HG03565 (cell line): ENCODE data around the gene BCL2L11.

Experiments
- ATAC-seq: cut with Tn5 transposase; IDR thresholded peaks from one replicate; pipeline ENCODE4 v1.9.1; 2021; ENCODE audit warnings: mild to moderate bottlenecking, moderate library complexity; ENCODE audit not compliant: unreplicated experiment

BCL2L11 gene

DNA sequence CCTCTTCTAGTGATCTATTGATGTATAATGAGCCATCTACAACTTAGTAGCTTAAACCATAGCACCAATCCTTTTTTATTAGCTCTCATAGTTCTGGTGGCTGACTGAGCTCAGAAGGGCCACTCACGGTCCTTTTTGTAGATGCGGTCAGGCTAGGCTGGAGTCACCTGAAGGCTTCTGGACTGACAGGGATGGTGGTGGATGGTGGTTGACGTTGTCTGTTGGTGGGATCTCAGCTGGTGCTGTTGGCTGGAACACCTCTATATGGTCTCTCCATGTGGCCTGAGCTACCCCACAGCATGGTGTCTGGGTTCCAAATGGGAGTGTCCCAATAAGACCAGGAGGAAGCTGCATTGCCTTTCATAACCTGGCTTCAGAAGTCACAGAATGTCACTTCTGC lies 68.0 kb downstream of the BCL2L11 start:
- ATAC-seq = no peak

DNA sequence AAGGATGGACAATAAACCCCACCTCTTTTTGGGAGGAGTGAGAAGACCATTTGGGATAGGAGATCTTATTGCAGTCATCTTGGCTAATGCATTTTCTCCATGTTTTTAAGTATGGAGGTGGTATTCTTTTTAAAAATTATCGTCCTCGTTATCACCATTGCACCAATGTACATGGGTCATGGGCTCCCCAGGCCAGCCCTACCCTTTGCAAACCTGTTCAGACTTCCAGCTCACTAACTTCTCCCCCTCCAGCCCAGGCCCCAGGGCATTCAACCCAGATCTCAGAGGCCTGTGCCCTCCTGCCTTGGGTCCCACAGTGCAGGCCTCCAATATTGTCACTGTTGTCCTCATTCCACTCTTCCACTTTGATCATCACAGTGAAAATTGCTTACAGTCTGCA lies 68.4 kb downstream of the BCL2L11 start:
- ATAC-seq = no peak

DNA sequence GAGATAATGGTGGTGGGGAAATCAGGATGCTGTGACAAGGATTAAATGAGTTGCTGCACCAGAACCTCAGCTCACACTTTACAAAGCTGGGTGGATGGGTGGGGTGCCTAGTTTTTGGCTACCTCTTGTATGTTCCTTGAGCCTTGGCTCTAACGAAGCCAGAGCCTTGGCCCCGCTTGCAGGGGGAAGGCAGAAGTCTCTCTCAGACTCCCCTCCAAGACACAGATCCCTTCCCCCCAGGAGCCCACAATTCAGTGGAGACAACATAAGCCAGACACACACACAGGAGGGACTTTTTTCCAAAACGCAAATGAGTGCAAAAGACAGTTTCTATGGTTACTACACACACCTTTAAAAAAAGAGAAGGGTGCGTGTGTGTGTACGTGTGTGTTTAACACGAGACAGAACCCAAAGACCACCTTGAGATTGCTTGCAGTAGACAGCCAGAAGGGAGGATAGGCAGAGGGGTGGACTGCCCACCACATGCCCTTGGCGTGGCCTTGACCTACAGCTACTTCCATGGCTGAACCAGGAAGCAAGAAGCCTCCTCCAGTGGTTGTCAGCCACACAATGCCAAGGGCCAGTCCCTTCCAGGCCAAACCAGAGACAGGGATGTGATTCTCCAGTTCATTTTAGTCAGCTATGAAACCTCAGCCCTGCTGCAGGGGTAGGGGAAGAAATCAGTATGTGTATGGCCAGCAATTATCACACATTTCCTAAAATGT lies 70.3 kb downstream of the BCL2L11 start:
- no peak for ATAC-seq

DNA sequence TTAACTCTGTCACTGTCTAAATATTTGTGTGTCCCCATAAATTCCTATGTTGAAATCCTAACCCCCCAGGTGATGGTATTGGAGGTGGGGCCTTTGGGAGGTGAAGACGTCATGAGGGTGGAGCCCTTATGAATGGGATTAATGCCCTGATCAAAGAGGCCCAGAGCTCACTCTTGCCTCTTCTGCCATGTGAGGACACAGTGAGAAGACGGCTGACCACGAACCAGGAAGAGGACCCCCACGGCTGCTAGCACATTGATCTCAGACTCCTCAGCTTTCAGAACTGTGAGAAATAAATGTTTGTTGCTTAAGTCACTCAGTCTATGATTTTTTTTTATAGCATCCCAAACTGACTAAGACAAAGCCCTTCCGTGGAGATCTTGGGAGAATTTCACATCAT lies 71.2 kb downstream of the BCL2L11 start:
- ATAC-seq = no peak

DNA sequence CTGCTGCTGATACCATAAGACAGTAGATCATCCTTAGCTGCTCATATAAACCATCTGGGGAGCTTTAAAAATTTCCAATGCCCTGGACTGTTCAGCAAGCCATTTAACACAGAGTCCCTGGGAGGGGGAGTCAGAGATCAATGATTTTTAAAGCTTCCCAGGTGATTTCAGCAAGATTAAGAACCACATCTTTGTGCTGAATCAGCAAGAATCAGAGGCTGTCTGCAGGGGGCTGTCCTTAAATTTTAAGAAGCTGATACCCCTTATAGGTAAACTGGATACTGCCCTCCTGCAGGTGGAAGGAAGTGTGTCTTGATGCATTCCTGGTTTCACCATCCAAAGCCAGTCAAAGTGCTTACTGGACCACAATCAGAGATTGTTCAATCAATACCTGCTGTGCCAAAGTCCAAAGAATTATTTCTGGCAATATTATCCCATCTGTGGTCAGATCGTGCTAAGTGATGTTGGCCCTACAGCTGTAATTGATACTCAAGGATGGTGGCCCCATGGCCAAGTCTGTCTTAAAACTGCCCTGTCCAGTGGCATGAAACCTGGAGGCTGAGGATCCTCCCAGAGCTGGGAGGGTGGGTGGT lies 72.2 kb downstream of the BCL2L11 start:
- ATAC-seq = no peak

DNA sequence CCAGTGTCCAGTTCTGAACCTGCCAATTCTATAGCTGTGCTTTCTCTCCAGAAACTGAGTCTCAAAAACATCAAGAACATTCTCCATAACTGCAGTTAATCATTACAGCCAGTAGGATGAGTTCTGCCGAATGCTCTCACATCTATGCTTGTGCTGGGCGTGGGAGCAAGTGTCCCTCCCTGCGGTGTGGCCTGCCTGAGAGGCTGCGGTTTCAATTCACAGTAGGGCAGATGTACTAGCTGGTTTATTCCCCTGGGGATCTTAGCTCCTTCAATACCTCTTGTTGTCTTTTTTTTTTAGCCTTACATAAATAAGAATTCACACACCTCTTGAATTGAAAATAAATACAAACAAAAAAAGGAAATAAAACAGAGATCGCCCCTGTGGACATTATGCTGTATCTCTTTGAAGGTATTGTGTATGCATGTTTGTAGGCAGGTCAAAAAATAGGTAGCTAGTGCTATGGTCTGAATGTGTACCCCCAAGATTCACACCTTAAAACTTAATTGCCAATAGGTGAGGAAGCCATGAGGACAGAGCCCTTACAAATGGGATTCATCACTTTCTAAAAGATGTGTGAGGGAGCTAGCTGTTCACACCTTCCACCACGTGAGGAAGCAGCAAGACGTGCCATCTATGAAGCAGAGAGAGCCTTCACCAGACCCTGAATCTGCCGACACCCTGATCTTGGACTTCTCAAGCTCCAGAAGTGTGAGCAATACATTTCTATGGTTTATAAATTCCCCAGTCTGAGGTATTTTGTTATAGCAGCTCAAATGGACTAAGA lies 74.3 kb downstream of the BCL2L11 start:
- peak; percentile 87 for ATAC-seq

DNA sequence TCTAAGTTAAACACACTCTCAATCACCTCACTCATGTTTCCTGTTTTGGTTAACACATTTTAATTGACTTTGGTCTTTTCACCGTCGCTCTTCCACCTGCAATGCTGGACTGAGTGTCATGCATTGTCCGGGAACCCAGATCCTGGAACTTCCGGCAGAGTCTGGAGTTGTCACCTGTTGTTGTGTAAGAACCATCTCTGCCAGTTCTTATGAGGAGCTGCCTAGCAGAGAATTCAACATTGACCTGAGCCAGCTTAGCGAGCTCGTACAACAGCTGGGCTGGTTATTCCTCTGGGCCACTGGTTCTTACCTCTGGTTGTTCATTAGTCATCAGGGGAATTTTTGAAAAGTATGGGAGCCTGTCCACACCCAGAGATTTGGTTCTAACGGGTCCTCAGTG lies 75.7 kb downstream of the BCL2L11 start:
- no peak for ATAC-seq

DNA sequence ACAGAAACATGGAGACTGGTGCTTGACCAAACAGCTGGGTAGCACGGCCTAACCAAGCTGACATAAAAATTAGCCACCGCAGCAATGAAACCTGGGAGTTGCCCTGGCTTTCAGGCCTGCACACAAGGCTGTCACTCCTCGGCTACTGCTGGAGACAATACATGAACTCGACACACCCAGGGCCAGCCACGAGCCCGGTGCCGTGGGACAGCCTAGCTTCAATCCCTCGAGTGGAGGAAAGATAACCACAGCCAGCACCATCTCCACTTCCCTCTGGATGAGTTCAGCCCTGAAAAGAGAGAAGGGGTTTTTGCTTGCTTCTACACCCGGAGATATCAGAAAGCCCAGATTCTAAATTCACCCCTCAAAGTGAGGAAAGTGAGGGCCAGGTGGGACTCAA lies 78.0 kb downstream of the BCL2L11 start:
- ATAC-seq = no peak

DNA sequence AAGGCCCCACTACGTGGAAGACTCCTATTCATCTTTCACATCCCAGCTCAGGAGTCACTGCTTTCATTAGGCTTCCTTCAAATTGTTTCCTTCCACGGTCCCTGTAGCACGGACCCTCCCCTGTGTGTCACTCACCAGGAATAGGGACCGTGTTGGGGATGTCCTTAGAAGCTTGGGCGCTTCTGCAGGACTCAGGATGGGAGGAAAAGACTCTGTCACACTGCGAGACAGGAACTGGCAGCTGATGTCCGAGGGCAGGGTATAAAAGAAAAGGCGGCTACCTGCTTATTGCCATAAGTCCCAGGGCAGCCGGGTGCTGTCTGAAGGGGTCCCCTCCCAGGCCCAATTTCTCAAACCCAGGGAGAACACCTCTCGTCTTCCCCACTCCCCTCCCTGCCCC lies 79.1 kb downstream of the BCL2L11 start:
- ATAC-seq = no peak

DNA sequence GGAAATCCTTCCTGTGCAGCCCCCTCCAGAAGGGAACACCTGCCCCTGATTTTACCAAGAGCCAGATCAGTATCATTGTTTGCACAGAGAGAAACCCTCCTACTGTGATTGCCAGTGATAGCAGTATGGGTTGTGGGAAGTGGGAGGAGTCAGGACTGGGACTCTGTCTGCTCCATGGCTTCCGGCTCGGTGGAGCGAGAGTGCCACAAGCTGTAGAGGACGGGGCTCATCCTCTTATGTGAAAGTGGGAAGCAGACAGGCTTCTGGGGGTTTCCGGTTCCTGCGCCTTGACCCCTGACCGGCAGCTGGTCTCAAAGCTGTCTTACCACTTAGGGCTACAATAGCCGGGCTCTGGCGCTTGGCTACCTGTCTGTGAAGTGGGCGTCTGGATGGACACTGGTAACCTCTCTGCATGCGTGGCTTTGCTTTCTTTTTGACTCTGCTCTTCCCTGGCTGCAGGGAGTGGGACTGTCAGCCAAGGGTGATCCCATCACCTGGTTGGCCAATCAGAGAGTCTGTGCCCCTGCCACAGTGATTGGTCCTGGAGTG lies 79.7 kb downstream of the BCL2L11 start:
- no peak for ATAC-seq

DNA sequence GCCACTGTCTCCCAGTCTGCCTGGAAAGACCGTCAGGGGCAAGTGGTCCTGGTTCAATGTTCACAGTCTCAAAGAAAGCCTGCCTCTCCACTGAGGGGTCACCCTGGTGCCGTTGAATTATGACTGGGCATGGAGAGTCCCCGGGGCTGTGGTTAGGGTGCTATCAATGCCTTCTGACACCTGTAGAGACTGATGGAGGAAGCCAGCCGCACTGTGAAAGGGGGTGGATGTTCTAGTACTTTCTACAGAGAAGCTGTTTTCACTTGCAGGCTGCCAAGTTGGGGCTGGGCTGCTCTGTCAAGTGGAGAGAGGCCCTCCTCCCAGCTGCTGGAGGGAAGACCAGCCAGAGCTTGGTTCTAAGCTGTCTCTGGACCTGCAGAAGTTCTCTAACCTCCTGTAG lies 80.5 kb downstream of the BCL2L11 start:
- peak; percentile 62 for ATAC-seq

DNA sequence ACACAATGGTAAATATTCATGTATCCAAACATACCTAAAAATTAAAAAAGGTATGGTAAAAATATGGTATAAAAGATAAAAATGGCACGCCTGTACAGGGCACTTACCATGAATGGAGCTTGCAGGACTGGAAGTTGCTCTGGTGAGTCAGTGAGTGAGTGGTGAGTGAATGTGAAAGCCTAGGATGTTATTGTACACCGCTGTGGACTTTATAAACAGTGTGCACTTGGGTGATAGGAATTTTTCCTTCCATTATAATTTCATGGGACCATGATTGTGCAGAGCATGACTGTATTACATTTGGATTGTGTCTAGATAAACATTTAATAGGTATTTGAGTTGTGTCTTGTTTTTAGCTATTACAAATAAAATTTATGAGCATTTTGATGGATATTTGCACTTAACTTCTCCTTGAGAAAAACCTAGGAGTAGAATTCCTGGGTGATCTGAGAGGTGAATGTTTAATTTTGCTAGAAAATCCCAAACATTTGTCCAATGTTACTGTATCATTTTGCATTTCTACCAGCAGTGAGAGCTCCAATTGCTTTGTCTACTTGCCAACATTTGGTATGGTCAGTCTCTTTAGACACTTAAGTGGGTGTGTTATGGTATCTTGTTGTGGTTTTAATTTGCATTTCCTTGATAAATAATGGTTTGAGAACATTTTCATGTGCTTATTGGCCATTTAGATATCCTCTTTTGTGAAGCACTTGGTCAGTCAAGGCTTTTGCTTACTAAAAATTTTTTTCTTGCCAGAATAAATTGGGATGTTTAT lies 81.7 kb downstream of the BCL2L11 start:
- no peak for ATAC-seq

DNA sequence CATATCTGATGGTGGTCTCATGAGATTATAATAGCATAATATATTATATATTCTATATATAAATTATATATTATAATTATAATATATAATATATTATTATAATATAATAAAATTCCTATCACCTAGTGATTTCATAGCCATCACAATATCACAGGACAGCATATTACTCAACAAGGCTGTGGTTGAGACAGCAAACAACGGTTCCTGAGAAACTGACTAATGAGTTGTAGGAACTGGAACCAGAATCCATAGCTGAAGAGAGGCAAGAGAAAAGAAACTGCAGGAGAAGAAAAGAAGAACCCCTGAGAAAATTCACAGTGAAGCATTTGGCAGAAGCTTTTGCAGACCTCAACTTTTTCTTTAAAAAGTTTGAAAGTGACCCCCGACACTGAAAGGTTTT lies 84.0 kb downstream of the BCL2L11 start:
- ATAC-seq = no peak

DNA sequence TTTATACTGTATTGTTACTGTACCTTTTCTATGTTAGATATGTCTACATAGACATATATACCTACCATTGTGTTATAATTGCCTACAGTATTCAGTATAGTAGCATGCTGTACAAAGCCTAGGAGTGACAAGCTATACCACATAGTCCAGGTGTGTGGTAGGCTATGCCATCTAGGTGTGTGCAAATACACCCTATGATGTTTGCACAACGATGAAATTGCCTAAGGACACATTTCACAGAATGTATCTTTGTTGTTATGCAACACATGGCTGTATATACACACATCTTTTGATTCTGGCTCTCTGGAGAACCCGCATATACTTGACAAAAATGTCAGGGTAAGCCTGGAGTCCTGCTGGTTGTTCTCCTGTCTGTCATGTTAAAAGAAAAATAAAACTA lies 85.1 kb downstream of the BCL2L11 start:
- no peak for ATAC-seq

DNA sequence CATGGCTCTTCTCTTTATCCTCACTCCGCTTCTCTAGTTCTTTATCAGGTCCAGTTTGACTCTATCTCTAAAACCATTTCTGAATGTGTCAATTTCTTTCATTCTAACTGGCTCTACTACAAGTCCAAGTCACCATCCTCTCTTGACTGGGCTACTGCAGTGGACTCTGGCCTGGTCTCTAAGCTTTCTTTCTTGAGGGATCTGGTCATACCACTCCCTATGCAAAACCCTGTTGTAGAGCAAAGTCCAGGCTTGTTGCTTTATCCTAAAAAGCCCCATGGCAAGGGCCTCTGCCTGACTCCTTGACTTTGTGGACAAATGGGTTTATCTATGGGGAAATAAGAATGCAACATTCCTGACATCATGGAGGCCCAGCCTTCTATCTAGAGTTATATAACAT lies 87.1 kb downstream of the BCL2L11 start:
- no peak for ATAC-seq

DNA sequence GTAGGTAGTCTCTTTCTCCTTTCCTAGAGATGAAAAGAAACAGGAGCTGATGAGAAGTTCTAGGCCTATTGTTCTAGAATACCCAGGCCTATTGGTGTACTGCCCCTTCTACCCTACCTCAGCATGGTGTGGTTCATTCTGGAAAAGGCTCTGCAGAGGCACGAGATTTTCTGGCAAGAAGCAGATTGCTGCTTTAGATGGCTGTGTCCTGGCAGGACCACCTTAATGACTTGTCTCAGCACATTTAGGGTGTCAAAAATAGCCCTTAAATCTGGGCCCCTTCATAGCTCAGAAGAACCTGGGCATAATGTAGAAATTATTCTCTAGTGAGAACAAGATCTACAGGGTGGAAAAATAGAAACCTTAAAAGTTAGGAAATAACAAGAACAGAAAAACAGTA lies 87.9 kb downstream of the BCL2L11 start:
- ATAC-seq = peak; percentile 5

DNA sequence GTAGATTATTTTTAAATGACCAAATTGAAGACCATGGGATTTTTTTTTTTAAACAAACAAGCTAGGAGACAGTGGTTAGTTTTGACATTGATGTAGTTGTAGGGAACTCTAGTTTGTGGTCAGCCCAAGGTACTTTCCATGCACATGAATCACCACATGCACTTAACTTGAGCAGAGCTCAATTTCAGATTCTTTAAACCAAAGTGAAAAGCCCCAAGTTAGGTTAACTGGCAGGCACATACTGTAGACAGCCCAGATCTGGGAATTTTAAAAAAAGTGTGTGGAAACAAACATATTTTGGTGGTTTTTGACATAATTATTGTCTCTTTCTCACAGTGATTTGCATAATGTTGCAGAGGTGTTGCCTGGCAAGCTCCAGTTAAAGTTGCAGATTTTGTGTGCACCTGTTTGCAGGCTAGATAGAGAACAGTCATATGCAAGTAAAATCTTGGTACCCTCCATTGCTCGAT lies 88.4 kb downstream of the BCL2L11 start:
- ATAC-seq = peak; percentile 86

DNA sequence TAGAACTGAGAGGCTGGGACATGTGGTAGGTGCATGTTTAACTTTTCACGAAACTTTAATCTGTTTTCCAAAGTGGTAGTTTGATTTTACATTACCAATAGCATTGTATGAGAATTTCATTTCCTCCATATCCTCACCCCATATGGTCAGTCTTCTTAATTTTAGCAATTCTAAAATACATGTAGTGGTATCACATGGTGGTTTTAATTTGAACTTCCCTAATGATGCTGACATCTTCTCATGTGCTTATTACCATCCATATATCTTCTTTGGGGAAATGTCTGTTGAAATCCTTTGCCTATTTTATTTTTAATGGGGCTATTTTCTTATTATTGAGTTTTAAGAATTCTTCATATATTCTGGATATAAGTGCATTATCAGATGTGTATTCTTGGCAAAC lies 89.3 kb downstream of the BCL2L11 start:
- no peak for ATAC-seq

DNA sequence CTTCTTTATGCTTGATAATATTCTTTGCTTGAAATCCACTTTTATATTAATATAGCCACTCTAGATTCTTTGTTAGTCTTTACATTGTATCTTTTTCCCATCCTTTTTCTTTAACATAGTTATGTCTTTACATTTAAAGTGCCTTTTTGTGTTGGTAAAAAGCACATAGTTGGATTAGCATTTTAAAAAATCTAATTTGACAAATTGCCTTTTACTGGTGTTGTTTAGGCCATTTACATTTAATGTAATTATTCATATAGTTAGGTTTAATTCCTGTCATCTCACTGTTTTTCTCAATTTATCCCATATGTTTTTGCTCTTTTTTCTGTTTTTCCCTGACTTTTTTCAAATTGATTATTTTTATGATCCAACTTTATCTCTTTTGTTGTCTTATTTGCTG lies 93.2 kb downstream of the BCL2L11 start:
- no peak for ATAC-seq

DNA sequence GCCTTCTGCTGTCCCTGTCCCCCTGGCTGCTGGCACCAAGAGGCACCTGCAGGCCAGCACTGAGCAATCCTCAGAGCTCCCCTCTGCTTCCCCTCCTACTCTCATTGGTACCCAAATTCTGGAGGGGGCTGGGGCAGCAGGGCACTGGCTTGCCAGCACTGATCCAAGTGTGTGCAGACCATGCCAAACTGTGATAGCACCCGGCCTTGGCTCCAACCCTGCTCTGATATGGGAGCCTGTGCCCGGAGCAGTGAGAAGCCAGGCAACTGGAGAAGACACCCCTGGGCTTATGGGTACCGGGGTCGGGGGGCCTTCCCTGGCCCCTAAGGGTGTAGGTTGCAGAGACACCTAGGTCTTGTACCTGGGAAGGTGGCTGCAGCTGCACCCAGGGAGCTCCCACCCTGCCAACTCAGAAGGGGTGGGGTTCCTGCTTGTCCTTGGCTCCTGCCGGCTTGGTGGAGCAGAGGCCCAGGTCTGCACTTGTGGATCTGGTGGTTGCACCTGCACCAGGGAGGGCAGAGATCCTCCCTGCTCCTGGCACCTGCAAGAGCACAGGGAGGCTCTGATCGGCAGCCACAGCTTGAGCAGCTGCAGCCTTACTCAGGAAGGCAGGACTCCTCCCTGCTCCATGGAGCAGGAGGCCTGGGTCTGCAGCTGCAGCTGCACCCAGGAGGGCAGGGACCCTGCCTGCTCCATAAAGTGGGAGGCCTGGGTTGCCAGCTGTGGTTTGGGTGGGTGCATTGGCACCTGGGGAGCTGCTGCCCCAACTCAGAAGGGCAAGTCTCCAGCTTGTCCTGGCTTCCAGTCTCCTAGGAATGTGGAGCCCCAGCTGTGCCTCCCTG lies 96.3 kb downstream of the BCL2L11 start:
- ATAC-seq = no peak
